T-cell (primary cell): ENCODE results near the gene MYO1F. TPM values are rescaled to one million over a fixed set of nuclear protein-coding genes. Genes with fewer than 3 reads are reported as not detected.

Experiments used
- ATAC-seq, 4 experiments: fragments of 200-7000 bp in 3 of 4; fragments of 150-1000 bp in 1 of 4; cut with Tn5 transposase; replicated peaks in 1 of 4; 1 replicate in 3 of 4; 2 replicates in 1 of 4; pipeline ENCODE4 v1.10.0; 2021; ENCODE audit warnings: moderate library complexity in 3 of 4, mild to moderate bottlenecking in 2 of 4, moderate number of reproducible peaks in 1 of 4
- CTCF ChIA-PET, 2 donors: fragments of 300-600 bp; sonication (Branson Sonifier 250); formaldehyde crosslinking; loops; one replicate each; lab custom pipeline; 2022; ENCODE audit warnings: antibody characterized with exemption in 2 of 2; lab: Charles Lee
- POLR2A ChIA-PET, 2 donors: fragments of 300-600 bp; sonication (Branson Sonifier 250); formaldehyde crosslinking; loops; one replicate each; lab custom pipeline; 2022; ENCODE audit warnings: antibody characterized with exemption in 2 of 2; lab: Charles Lee
- DNase-seq, 35 experiments: peaks; one replicate each; pipeline versions ENCODE4 v3.0.0 to v3.0.0-alpha.2; 2013 to 2023
- H3K27ac ChIP-seq: one replicate; pipeline ENCODE4 v1.5.1; 2013; ENCODE audit warnings: low read length
- H3K27me3 ChIP-seq, 2 experiments: replicated peaks in 1 of 2; 1 replicate in 1 of 2; 2 replicates in 1 of 2; pipeline versions ENCODE4 v1.6.1 to v1.7.0; 2013; ENCODE audit warnings: low read length in 1 of 2, mixed read lengths in 1 of 2; ENCODE audit not compliant: control insufficient read depth in 2 of 2, insufficient read depth in 2 of 2; ENCODE audit errors: extremely low read depth in 1 of 2
- H3K36me3 ChIP-seq, 2 donors: 1 replicate in 1 of 2; 2 replicates in 1 of 2; pipeline versions ENCODE4 v1.6.1 to v1.7.0; 2013; ENCODE audit warnings: low read length in 1 of 2; ENCODE audit not compliant: control insufficient read depth in 2 of 2, insufficient read depth in 1 of 2; ENCODE audit errors: extremely low read depth in 1 of 2
- H3K4me1 ChIP-seq, 2 experiments: 1 replicate in 1 of 2; 2 replicates in 1 of 2; pipeline versions ENCODE4 v1.6.1 to v1.7.0; 2013; ENCODE audit warnings: low read length in 2 of 2, mixed read lengths in 1 of 2; ENCODE audit not compliant: insufficient read depth in 2 of 2, control insufficient read depth in 1 of 2; ENCODE audit errors: extremely low read depth in 1 of 2
- H3K4me3 ChIP-seq, 2 donors: 1 replicate in 1 of 2; 2 replicates in 1 of 2; pipeline versions ENCODE4 v1.5.1 to v1.7.0; 2013; ENCODE audit warnings: mild to moderate bottlenecking in 2 of 2, low read length in 1 of 2, moderate library complexity in 1 of 2; ENCODE audit not compliant: control insufficient read depth in 1 of 2; ENCODE audit errors: extremely low read depth in 1 of 2
- H3K9me3 ChIP-seq: 2 replicates; pipeline ENCODE4 v1.7.0; 2013
- H3K27ac Mint-ChIP-seq, 2 donors: one replicate each; pipeline ENCODE4 v1.8.0; 2020 to 2021; ENCODE audit warnings: mild to moderate bottlenecking in 2 of 2, mixed read lengths in 2 of 2
- H3K27me3 Mint-ChIP-seq, 2 donors: one replicate each; pipeline ENCODE4 v1.8.0; 2021 to 2022; ENCODE audit warnings: mixed read lengths in 2 of 2
- H3K36me3 Mint-ChIP-seq: one replicate; pipeline ENCODE4 v1.8.0; 2021; ENCODE audit warnings: mixed read lengths
- H3K4me1 Mint-ChIP-seq, 3 donors: one replicate each; pipeline ENCODE4 v1.8.0; 2020 to 2022; ENCODE audit warnings: mixed read lengths in 3 of 3, mild to moderate bottlenecking in 1 of 3
- H3K4me3 Mint-ChIP-seq, 3 donors: one replicate each; pipeline ENCODE4 v1.8.0; 2020 to 2022; ENCODE audit warnings: mild to moderate bottlenecking in 3 of 3, mixed read lengths in 3 of 3, moderate library complexity in 3 of 3
- H3K9me3 Mint-ChIP-seq, 3 donors: one replicate each; pipeline ENCODE4 v1.8.0; 2020 to 2022; ENCODE audit warnings: mixed read lengths in 3 of 3
- WGBS: methylation state at CpG from one replicate; pipeline ENCODE4 v1.1.5; 2013; ENCODE audit warnings: missing lambda C conversion rate; ENCODE audit not compliant: insufficient coverage; 5-methylcytosine and 5-hydroxymethylcytosine counted together
- total RNA-seq, 35 experiments: library from RNA in 6 of 35; stranded (reverse) in 6 of 35; fragments of 120-200 nt in 1 of 35; gene quantifications; one replicate each; pipeline versions ENCODE4 v1.2.1 to v1.2.4 and lab custom pipeline; 2013 to 2026

MYO1F gene
- total RNA-seq, 5 donors from 2014 or later (not counting 1 experiment from before 2014, with no cell fraction given): 109 to 363 (median 277) TPM

GRCh38 chr19:8530061-8530679 is 47.1 kb downstream of the MYO1F start:
- Histone ChIP-seq H3K27ac (no peak overlapping the region), H3K27me3 (no peaks in the 10 kb centered on the region), H3K36me3 (peaks cover 0 to 70% of the 10 kb centered on the region in 2 donors), H3K9me3 (no peaks in the 10 kb centered on the region), H3K4me1 (peaks cover 0 to 5% of the 10 kb centered on the region in 2 experiments), H3K4me3 (no peak overlapping the region)
- Mint-ChIP-seq H3K27me3 (no peaks in the 10 kb centered on the region), H3K4me1 (peaks cover 11 to 21% (median 20%) of the 10 kb centered on the region in 3 donors), H3K4me3 (no peak overlapping the region), H3K27ac (no peak overlapping the region), H3K36me3 (peaks cover 34% of the 10 kb centered on the region), H3K9me3 (no peaks in the 10 kb centered on the region)
- ATAC-seq (no peak), DNase-seq (no peak)
- 97% methylated on average over 29 of the region's 35 CpGs for WGBS
- CTCF ChIA-PET: no interaction called here
- POLR2A ChIA-PET: no interaction called here

DNA sequence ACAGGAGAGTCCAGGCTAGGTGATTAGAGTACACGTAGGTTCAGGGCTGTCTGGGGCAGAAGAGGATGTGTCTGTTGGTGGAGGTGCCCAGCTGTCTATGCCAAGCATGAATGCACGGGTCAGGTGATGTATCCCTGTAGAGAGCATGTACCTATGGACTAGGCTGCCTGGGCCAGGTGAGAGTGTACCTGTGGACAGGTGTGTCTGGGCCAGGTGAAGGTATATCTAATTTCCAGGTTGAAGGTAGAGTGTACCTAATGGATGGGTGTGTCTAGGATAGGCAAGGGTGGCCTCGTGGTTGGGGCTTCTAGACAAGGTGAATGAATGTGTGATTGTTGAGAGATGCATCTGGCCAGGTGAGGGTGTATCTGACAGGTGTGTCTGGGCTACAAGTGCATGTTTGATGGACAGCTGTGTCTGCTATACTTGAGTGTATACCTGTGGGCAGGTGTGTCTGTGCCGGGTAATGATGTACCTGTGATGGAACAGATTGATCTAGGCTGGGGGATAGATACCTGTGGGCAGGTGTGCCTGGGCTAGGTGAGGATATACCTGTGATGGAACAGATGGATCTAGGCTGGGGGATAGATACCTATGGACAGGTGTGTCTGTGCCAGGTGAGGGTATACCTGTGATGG is 47.8 kb downstream of the MYO1F start:
- no peaks in the 10 kb centered on the region for H3K27me3 ChIP-seq
- H3K4me3 Mint-ChIP-seq: no peak overlapping the region
- ATAC-seq (no peak), DNase-seq (no peak)
- ChIA-PET POLR2A (no interaction called here), CTCF (no interaction called here)
- no peaks in the 10 kb centered on the region for H3K27me3 Mint-ChIP-seq
- H3K4me1 Mint-ChIP-seq: peaks cover 11 to 26% (median 22%) of the 10 kb centered on the region in 3 donors
- H3K4me3 ChIP-seq: no peak overlapping the region
- H3K27ac Mint-ChIP-seq: peak overlapping the region; percentile 50 to 75
- no peak overlapping the region for H3K27ac ChIP-seq
- WGBS: 98% methylated on average over 4 of the region's 4 CpGs
- peaks cover 37% of the 10 kb centered on the region for H3K36me3 Mint-ChIP-seq
- H3K9me3 ChIP-seq: no peaks in the 10 kb centered on the region
- peaks cover 0 to 5% of the 10 kb centered on the region in 2 experiments for H3K4me1 ChIP-seq
- H3K9me3 Mint-ChIP-seq: no peaks in the 10 kb centered on the region
- H3K36me3 ChIP-seq: peaks cover 0 to 77% of the 10 kb centered on the region in 2 donors

GRCh38 chr19:8528500-8528899 is 48.7 kb downstream of the MYO1F start:
- WGBS: 87% methylated on average over 3 of the region's 4 CpGs

DNA sequence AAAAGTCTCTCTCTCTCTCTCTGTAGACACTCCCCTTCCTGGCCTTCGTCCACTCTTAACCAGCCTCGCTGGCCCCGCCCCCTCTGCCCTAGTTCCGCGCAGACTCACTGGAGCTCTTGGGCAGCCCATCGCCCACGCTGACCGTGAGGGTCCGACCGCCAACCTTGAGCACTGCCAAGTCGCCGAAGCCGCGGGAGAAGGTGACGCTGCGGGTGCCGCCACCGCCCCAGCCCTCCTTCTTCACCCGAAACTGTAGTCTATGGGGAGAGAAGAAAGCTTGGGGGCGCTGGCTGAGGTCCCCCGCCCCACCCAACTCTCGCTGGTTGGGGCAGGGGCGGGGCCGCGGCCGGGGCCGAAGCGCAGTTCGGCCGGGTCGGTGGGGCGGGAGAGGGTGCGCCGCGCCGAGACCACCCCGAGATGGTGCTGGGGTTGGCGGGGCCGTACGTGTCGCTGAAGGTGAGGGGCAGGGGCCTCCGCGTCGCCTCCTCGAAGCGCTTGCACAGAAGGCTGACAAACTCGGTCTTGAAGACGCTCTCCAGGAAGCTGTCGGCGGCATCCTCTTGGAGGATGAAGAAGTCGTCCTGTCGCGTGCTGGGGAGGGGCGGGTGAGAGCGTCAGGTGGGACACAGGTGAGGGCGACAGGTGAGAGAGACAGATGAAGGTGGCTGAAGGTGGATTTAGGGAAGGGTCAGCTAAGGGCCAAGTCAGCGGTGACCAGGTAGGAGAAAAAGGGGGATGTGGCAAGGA is 50.7 kb downstream of the MYO1F start:
- peaks cover 11 to 24% (median 23%) of the 10 kb centered on the region in 3 donors for H3K4me1 Mint-ChIP-seq
- no peaks in the 10 kb centered on the region for H3K9me3 Mint-ChIP-seq
- CTCF ChIA-PET: no interaction called here
- peaks cover 36% of the 10 kb centered on the region for H3K36me3 Mint-ChIP-seq
- POLR2A ChIA-PET: interaction anchor here in 1 of 2 donors (0.6 kb wide), 1 partner anchor 106 kb away, joined by 5 read pairs; no protein-coding TSS in a partner anchor
- peak overlapping the region in 1 of 2 donors; percentile 36 for H3K27ac Mint-ChIP-seq
- Histone ChIP-seq H3K9me3 (no peaks in the 10 kb centered on the region), H3K4me1 (peaks cover 0 to 12% of the 10 kb centered on the region in 2 experiments), H3K36me3 (peaks cover 0 to 79% of the 10 kb centered on the region in 2 donors), H3K4me3 (no peak overlapping the region), H3K27me3 (no peaks in the 10 kb centered on the region), H3K27ac (no peak overlapping the region)
- H3K4me3 Mint-ChIP-seq: no peak overlapping the region
- ATAC-seq: no peak
- DNase-seq: no peak
- WGBS: 92% methylated on average over 45 of the region's 57 CpGs
- H3K27me3 Mint-ChIP-seq: no peaks in the 10 kb centered on the region

More at GRCh38 chr19:8528500-8528899, 48.7 kb downstream of the MYO1F start:
- Histone ChIP-seq H3K27ac (no peak overlapping the region), H3K27me3 (no peaks in the 10 kb centered on the region), H3K4me1 (peaks cover 0 to 5% of the 10 kb centered on the region in 2 experiments), H3K9me3 (no peaks in the 10 kb centered on the region), H3K36me3 (peaks cover 0 to 80% of the 10 kb centered on the region in 2 donors), H3K4me3 (no peak overlapping the region)
- ChIA-PET POLR2A (no interaction called here), CTCF (no interaction called here)
- Mint-ChIP-seq H3K9me3 (no peaks in the 10 kb centered on the region), H3K27me3 (no peaks in the 10 kb centered on the region), H3K27ac (peak overlapping the region; percentile 64 to 75), H3K4me1 (peaks cover 11 to 27% (median 22%) of the 10 kb centered on the region in 3 donors), H3K36me3 (peaks cover 38% of the 10 kb centered on the region), H3K4me3 (peak overlapping the region in 1 of 3 donors; percentile 3)
- DNase-seq: no peak
- no peak for ATAC-seq

DNA sequence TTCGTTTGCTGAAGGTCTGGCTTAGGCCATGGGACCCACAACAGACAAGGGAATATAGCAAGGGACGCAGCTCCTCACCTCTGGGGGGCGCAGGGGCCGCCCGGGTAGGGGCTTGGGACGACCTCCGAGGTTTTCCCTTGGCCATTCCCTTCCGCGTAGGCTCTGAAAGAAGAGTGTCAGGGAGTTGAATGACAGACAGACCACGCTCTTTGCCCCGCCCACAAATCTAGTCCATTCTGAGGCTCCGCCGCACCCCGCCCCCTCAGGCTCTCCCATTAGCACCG is 51.9 kb downstream of the MYO1F start:
- WGBS: 96% methylated on average over 8 of the region's 15 CpGs
- POLR2A ChIA-PET: no interaction called here
- no peaks in the 10 kb centered on the region for H3K27me3 Mint-ChIP-seq

GRCh38 chr19:8519388-8519787 is 57.9 kb downstream of the MYO1F start:
- H3K36me3 ChIP-seq: peaks cover 0 to 31% of the 10 kb centered on the region in 2 donors
- Mint-ChIP-seq H3K4me3 (peak overlapping the region in 1 of 3 donors; percentile 30), H3K27me3 (no peaks in the 10 kb centered on the region), H3K27ac (peak overlapping the region; percentile 92 to 99), H3K9me3 (no peaks in the 10 kb centered on the region), H3K36me3 (peaks cover 12% of the 10 kb centered on the region), H3K4me1 (peaks cover 44 to 58% (median 48%) of the 10 kb centered on the region in 3 donors)
- ATAC-seq (no peak), DNase-seq (no peak)
- peak overlapping the region; percentile 55 for H3K27ac ChIP-seq
- peaks cover 33 to 78% of the 10 kb centered on the region in 2 experiments for H3K4me1 ChIP-seq
- no peaks in the 10 kb centered on the region for H3K9me3 ChIP-seq
- ChIA-PET CTCF (interaction anchor here in 1 of 2 donors (0.7 kb wide), 1 partner anchor 55 kb away, joined by 3 read pairs; no protein-coding TSS in a partner anchor), POLR2A (interaction anchor here in 1 of 2 donors (0.6 kb wide), 1 partner anchor 76 kb away, joined by 3 read pairs; no protein-coding TSS in a partner anchor)
- H3K27me3 ChIP-seq: no peaks in the 10 kb centered on the region
- 100% methylated on average over 1 of the region's 6 CpGs for WGBS
- no peak overlapping the region for H3K4me3 ChIP-seq

More for the DNA sequence above, 51.9 kb downstream of the MYO1F start:
- Mint-ChIP-seq H3K36me3 (peaks cover 41% of the 10 kb centered on the region), H3K4me3 (no peak overlapping the region), H3K27ac (no peak overlapping the region), H3K9me3 (no peaks in the 10 kb centered on the region), H3K4me1 (peaks cover 17 to 30% (median 23%) of the 10 kb centered on the region in 3 donors)
- Histone ChIP-seq H3K36me3 (peaks cover 0 to 81% of the 10 kb centered on the region in 2 donors), H3K4me3 (no peak overlapping the region), H3K27ac (no peak overlapping the region), H3K4me1 (peaks cover 0 to 23% of the 10 kb centered on the region in 2 experiments), H3K27me3 (no peaks in the 10 kb centered on the region), H3K9me3 (no peaks in the 10 kb centered on the region)
- CTCF ChIA-PET: interaction anchor here in 1 of 2 donors (0.7 kb wide), 1 partner anchor 79 kb away, joined by 4 read pairs; no protein-coding TSS in a partner anchor
- DNase-seq (no peak), ATAC-seq (peak in 1 of 4 experiments; percentile 7)
